Measurements from ENCODE around the gene MAP1LC3A.
A peak's percentile ranks its signal among the peaks of the same experiment; 100 is the strongest.
"Not testable (repeated sequence)": the region's sequence is repeated elsewhere in the genome, so short reads cannot be mapped to it uniquely, and the experiment has no call there.

Gene MAP1LC3A

GRCh38 chr20:34558320-34559218 lies at the start of gene MAP1LC3A:
Gene MAP1LC3A (plus strand): TSS chr20:34558718. CDS start chr20:34558869, 151 bp downstream.
- DNase-seq (ENCODE audit: low spot score), result peak; percentile 97

GRCh38 chr20:34510575-34510974 lies 47.9 kb upstream of the MAP1LC3A start:
- no peak for DNase-seq (ENCODE audit: low spot score)

GRCh38 chr20:34511891-34512265 lies 46.6 kb upstream of the MAP1LC3A start:
- no peak for DNase-seq (ENCODE audit: low spot score)

- DNase-seq (ENCODE audit: low spot score), result no peak
Observed at GRCh38 chr20:34512266-34512954, 46.1 kb upstream of the MAP1LC3A start.

GRCh38 chr20:34512955-34513419 lies 45.5 kb upstream of the MAP1LC3A start:
- DNase-seq (ENCODE audit: low spot score), result no peak

- DNase-seq (ENCODE audit: low spot score), result not testable (repeated sequence)
Observed at GRCh38 chr20:34514034-34514433, 44.5 kb upstream of the MAP1LC3A start.

- no peak for DNase-seq (ENCODE audit: low spot score)
Observed at GRCh38 chr20:34514897-34515483, 43.5 kb upstream of the MAP1LC3A start.

GRCh38 chr20:34515484-34516246 lies 42.9 kb upstream of the MAP1LC3A start:
- peak; percentile 79 for DNase-seq (ENCODE audit: low spot score)

GRCh38 chr20:34516247-34517113 lies 42.0 kb upstream of the MAP1LC3A start, which contains the start of gene DYNLRB1:
Gene DYNLRB1 (plus strand): TSS chr20:34516422. CDS start chr20:34516459, 37 bp downstream.
- peak; percentile 92 for DNase-seq (ENCODE audit: low spot score)

GRCh38 chr20:34517114-34517505 lies 41.4 kb upstream of the MAP1LC3A start:
- DNase-seq (ENCODE audit: low spot score), result no peak

- DNase-seq (ENCODE audit: low spot score), result not testable (repeated sequence)
Observed at GRCh38 chr20:34518863-34519262, 39.7 kb upstream of the MAP1LC3A start.

- not testable (repeated sequence) for DNase-seq (ENCODE audit: low spot score)
Observed at GRCh38 chr20:34519841-34520240, 38.7 kb upstream of the MAP1LC3A start.

GRCh38 chr20:34522969-34523871 lies 35.3 kb upstream of the MAP1LC3A start:
- peak; percentile 75 for DNase-seq (ENCODE audit: low spot score)

- DNase-seq (ENCODE audit: low spot score), result no peak
Observed at GRCh38 chr20:34524426-34524825, 34.1 kb upstream of the MAP1LC3A start.

- DNase-seq (ENCODE audit: low spot score), result no peak
Observed at GRCh38 chr20:34525342-34525708, 33.2 kb upstream of the MAP1LC3A start.

- DNase-seq (ENCODE audit: low spot score), result peak; percentile 22
Observed at GRCh38 chr20:34525709-34526416, 32.7 kb upstream of the MAP1LC3A start.

- no peak for DNase-seq (ENCODE audit: low spot score)
Observed at GRCh38 chr20:34526466-34526865, 32.1 kb upstream of the MAP1LC3A start.

GRCh38 chr20:34527016-34527415 lies 31.5 kb upstream of the MAP1LC3A start:
- no peak for DNase-seq (ENCODE audit: low spot score)

GRCh38 chr20:34528921-34529297 lies 29.6 kb upstream of the MAP1LC3A start:
- no peak for DNase-seq (ENCODE audit: low spot score)
